B cell (primary cell): ENCODE data around the gene ZNF189. TPM values are rescaled to one million over a fixed set of nuclear protein-coding genes. Genes with fewer than 3 reads are reported as not detected.

Experiments used
- ATAC-seq: fragments of 200-7000 bp; cut with Tn5 transposase; one replicate; pipeline ENCODE4 v1.10.0; 2021; ENCODE audit warnings: low read depth, mild to moderate bottlenecking, moderate number of reproducible peaks, moderate library complexity
- CTCF ChIA-PET: fragments of 350-600 bp; sonication (Branson Sonifier 250); formaldehyde crosslinking; loops from one replicate; lab custom pipeline; 2021; ENCODE audit warnings: antibody characterized with exemption, inconsistent platforms; lab: Charles Lee
- POLR2A ChIA-PET: fragments of 350-600 bp; sonication (Branson Sonifier 250); formaldehyde crosslinking; loops from one replicate; lab custom pipeline; 2021; ENCODE audit warnings: antibody characterized with exemption; lab: Charles Lee
- DNase-seq: peaks from one replicate; pipeline ENCODE4 v3.0.0; 2013
- H2AFZ ChIP-seq: 2 replicates; pipeline ENCODE4 v1.6.1; 2012; ENCODE audit warnings: mild to moderate bottlenecking, low read depth, low read length; ENCODE audit not compliant: insufficient read depth, poor library complexity, severe bottlenecking
- H3K27ac ChIP-seq, 2 donors: 1 replicate in 1 of 2; 2 replicates in 1 of 2; pipeline ENCODE4 v1.5.1; 2012 to 2013; ENCODE audit warnings: low read length in 2 of 2, mild to moderate bottlenecking in 2 of 2, moderate library complexity in 1 of 2
- H3K27me3 ChIP-seq, 4 experiments: fragments of 200-600 bp in 1 of 4; sonication (generic) in 1 of 4; replicated peaks in 1 of 4; 1 replicate in 2 of 4; 2 replicates in 2 of 4; pipeline versions ENCODE4 v1.6.1 to v1.7.0; 2013 to 2016; ENCODE audit warnings: low read length in 3 of 4, mild to moderate bottlenecking in 2 of 4, mixed read lengths in 1 of 4, moderate library complexity in 1 of 4; ENCODE audit not compliant: insufficient read depth in 4 of 4, control insufficient read depth in 3 of 4; ENCODE audit errors: control extremely low read depth in 1 of 4
- H3K36me3 ChIP-seq, 2 experiments: replicated peaks in 1 of 2; 1 replicate in 1 of 2; 2 replicates in 1 of 2; pipeline versions ENCODE4 v1.6.1 to v1.7.1; 2013; ENCODE audit warnings: low read length in 1 of 2; ENCODE audit not compliant: insufficient read depth in 2 of 2, control insufficient read depth in 1 of 2; ENCODE audit errors: control extremely low read depth in 1 of 2, extremely low read depth in 1 of 2
- H3K4me1 ChIP-seq, 2 donors: fragments of 200-600 bp in 1 of 2; sonication (generic) in 1 of 2; 1 replicate in 1 of 2; 2 replicates in 1 of 2; pipeline versions ENCODE4 v1.5.1 to v1.6.1; 2013 to 2017; ENCODE audit warnings: low read length in 2 of 2; ENCODE audit not compliant: control insufficient read depth in 2 of 2, insufficient read depth in 2 of 2
- H3K4me2 ChIP-seq: replicated peaks from 2 replicates; pipeline ENCODE3; 2012; ENCODE audit warnings: mild to moderate bottlenecking, low read depth, low read length; ENCODE audit not compliant: poor library complexity, severe bottlenecking
- H3K4me3 ChIP-seq, 5 experiments: fragments of 200-600 bp in 1 of 5; sonication (generic) in 1 of 5; 1 replicate in 3 of 5; 2 replicates in 2 of 5; pipeline versions ENCODE4 v1.5.1 to v1.7.0; 2011 to 2016; ENCODE audit warnings: low read length in 4 of 5, mild to moderate bottlenecking in 4 of 5, low read depth in 2 of 5, control low read depth in 1 of 5, moderate library complexity in 1 of 5; ENCODE audit not compliant: insufficient read depth in 1 of 5; ENCODE audit errors: control extremely low read depth in 1 of 5, extremely low read depth in 1 of 5
- H3K79me2 ChIP-seq: fragments of 200-600 bp; sonication (generic); one replicate; pipeline ENCODE4 v1.6.0; 2016; ENCODE audit warnings: low read length; ENCODE audit not compliant: control insufficient read depth, insufficient read depth
- H3K9ac ChIP-seq: fragments of 200-600 bp; sonication (generic); 2 replicates; pipeline ENCODE4 v1.6.1; 2017; ENCODE audit warnings: mild to moderate bottlenecking, low read length, moderate library complexity
- H3K9me3 ChIP-seq, 3 donors: one replicate each; pipeline versions ENCODE4 v1.6.1 to v1.7.1; 2013; ENCODE audit warnings: low read length in 2 of 3; ENCODE audit not compliant: control insufficient read depth in 2 of 3, insufficient read depth in 1 of 3; ENCODE audit errors: control extremely low read depth in 1 of 3
- H4K20me1 ChIP-seq: 2 replicates; pipeline ENCODE4 v1.6.0; 2012; ENCODE audit warnings: mild to moderate bottlenecking, low read length; ENCODE audit not compliant: insufficient read depth, control insufficient read depth, poor library complexity, severe bottlenecking
- H3K27ac Mint-ChIP-seq: one replicate; pipeline ENCODE4 v1.8.0; 2021; ENCODE audit warnings: mixed read lengths
- H3K27me3 Mint-ChIP-seq: one replicate; pipeline ENCODE4 v1.8.0; 2021; ENCODE audit warnings: mixed read lengths
- H3K4me1 Mint-ChIP-seq: one replicate; pipeline ENCODE4 v1.8.0; 2021; ENCODE audit warnings: mixed read lengths
- H3K4me3 Mint-ChIP-seq: one replicate; pipeline ENCODE4 v1.8.0; 2021; ENCODE audit warnings: mixed read lengths
- H3K9me3 Mint-ChIP-seq: one replicate; pipeline ENCODE4 v1.8.0; 2022; ENCODE audit warnings: mixed read lengths; ENCODE audit not compliant: insufficient read depth
- CTCF ChIP-seq: fragments of 200-600 bp; IDR thresholded peaks from one replicate; pipeline ENCODE4 v1.8.0; 2022; ENCODE audit warnings: antibody characterized with exemption, mild to moderate bottlenecking
- EZH2 ChIP-seq: IDR thresholded peaks from 2 replicates; pipeline ENCODE4 v1.6.1; 2012; ENCODE audit warnings: borderline replicate concordance, low read depth, mild to moderate bottlenecking, moderate library complexity, low read length; ENCODE audit not compliant: insufficient read depth, poor library complexity, severe bottlenecking
- WGBS: methylation state at CpG from one replicate; pipeline ENCODE4 v1.1.5; 2013; ENCODE audit warnings: missing lambda C conversion rate; ENCODE audit not compliant: insufficient coverage; 5-methylcytosine and 5-hydroxymethylcytosine counted together
- intact Hi-C: fragments of 100-400 bp; cut with micrococcal nuclease; formaldehyde crosslinking; loops from one replicate; pipeline ENCODE4 v1.10.0; 2022
- polyA plus RNA-seq: library from polyadenylated mRNA; depleted of rRNA; stranded (reverse); fragments of >200 nt; gene quantifications from 2 replicates; pipeline ENCODE4 v1.2.3, GENCODE V29; 2012
- total RNA-seq, 2 donors: library from RNA; stranded (reverse); fragments of 120-200 nt in 1 of 2; gene quantifications; 1 replicate in 1 of 2; 2 replicates in 1 of 2; pipeline versions ENCODE4 v1.2.3 to v1.2.4, GENCODE V29; 2013 to 2022

The ZNF189 gene
- total and polyA plus RNA-seq, 2 donors (not counting 1 experiment from before 2014, with no cell fraction given), result 4.0 to 25.7 TPM

GRCh38 chr9:101427957-101428655 lies 29.5 kb downstream of the ZNF189 start:
- WGBS, result no CpG with 5 or more reads among the region's 3 CpGs
- peak overlapping the region; percentile 35 to 47 for H3K27ac ChIP-seq
- Mint-ChIP-seq H3K27ac (peak overlapping the region; percentile 73), H3K4me3 (no peak overlapping the region), H3K4me1 (peaks cover 10% of the 10 kb centered on the region), H3K9me3 (no peaks in the 10 kb centered on the region), H3K27me3 (peaks cover 4% of the 10 kb centered on the region)
- H3K9me3 ChIP-seq, result no peaks in the 10 kb centered on the region
- TF ChIP-seq EZH2 (no peak), CTCF (no peak)
- H2AFZ ChIP-seq, result no peak overlapping the region
- H3K79me2 ChIP-seq, result no peaks in the 10 kb centered on the region
- CTCF ChIA-PET, result interaction anchor here (1.0 to 1.5 kb wide), 2 partner anchors 16 to 21 kb away, joined by 3 to 4 read pairs; no protein-coding TSS in a partner anchor
- intact Hi-C loops, result no loop called here
- DNase-seq (peak; percentile 41), ATAC-seq (peak; percentile 54)
- H3K4me3 ChIP-seq, result no peak overlapping the region
- peaks cover 0 to 3% (median 1%) of the 10 kb centered on the region in 4 experiments for H3K27me3 ChIP-seq
- H3K4me2 ChIP-seq, result no peak overlapping the region
- peaks cover 6 to 9% of the 10 kb centered on the region in 2 donors for H3K4me1 ChIP-seq
- H3K9ac ChIP-seq, result no peak overlapping the region
- POLR2A ChIA-PET, result no interaction called here
- H3K36me3 ChIP-seq, result no peaks in the 10 kb centered on the region
- H4K20me1 ChIP-seq, result no peaks in the 10 kb centered on the region

DNA sequence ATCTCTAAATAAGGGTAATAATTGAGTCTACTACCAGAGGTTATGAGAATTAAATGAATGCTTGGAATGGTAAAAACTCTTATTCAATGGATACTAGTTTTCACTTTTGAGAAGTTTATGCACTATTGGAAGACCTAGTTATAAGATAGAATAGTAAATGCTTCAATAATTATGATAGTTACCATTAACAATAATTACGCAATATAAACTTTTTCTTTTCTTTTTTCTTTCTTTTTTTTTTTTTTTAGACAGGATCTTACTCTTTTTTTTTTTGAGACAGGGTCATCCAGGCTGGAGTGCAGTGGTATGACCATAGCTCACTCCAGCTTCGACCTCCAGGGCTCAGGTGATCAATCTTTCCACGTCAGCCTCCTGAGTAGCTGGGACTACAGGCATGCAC lies 30.3 kb downstream of the ZNF189 start:
- no peak overlapping the region for H3K9ac ChIP-seq
- intact Hi-C loops, result no loop called here
- peaks cover 10% of the 10 kb centered on the region for H3K4me1 Mint-ChIP-seq
- H3K9me3 ChIP-seq, result no peaks in the 10 kb centered on the region
- H2AFZ ChIP-seq, result no peak overlapping the region
- no peak overlapping the region for H3K4me2 ChIP-seq
- POLR2A ChIA-PET, result interaction anchor here (0.7 kb wide), 1 partner anchor 78 kb away, joined by 3 read pairs; no protein-coding TSS in a partner anchor
- CTCF ChIA-PET, result no interaction called here
- no peaks in the 10 kb centered on the region for H3K9me3 Mint-ChIP-seq
- H3K79me2 ChIP-seq, result no peaks in the 10 kb centered on the region
- H3K27me3 ChIP-seq, result peaks cover 0 to 3% (median 1%) of the 10 kb centered on the region in 4 experiments
- no peaks in the 10 kb centered on the region for H4K20me1 ChIP-seq
- H3K4me3 Mint-ChIP-seq, result no peak overlapping the region
- no peak overlapping the region for H3K27ac Mint-ChIP-seq
- WGBS, result 81% methylated on average over 2 of the region's 3 CpGs
- no peak overlapping the region for H3K4me3 ChIP-seq
- H3K27me3 Mint-ChIP-seq, result no peaks in the 10 kb centered on the region
- DNase-seq (no peak), ATAC-seq (no peak)
- TF ChIP-seq CTCF, result no peak
- TF ChIP-seq EZH2, result no peak
- no peaks in the 10 kb centered on the region for H3K36me3 ChIP-seq
- no peak overlapping the region for H3K27ac ChIP-seq
- H3K4me1 ChIP-seq, result peaks cover 6 to 9% of the 10 kb centered on the region in 2 donors
